Activated naive CD8-positive, alpha-beta T cell (primary cell): ENCODE measurements around the gene ANKRD23.
A peak's percentile ranks its signal among the peaks of the same experiment; 100 is the strongest.

Source experiments
- H3K27ac Mint-ChIP-seq: one replicate; pipeline ENCODE4 v1.8.0; 2021; ENCODE audit warnings: mixed read lengths
- H3K27me3 Mint-ChIP-seq: one replicate; pipeline ENCODE4 v1.8.0; 2021; ENCODE audit warnings: mixed read lengths
- H3K36me3 Mint-ChIP-seq: one replicate; pipeline ENCODE4 v1.8.0; 2021; ENCODE audit warnings: mixed read lengths
- H3K4me1 Mint-ChIP-seq: one replicate; pipeline ENCODE4 v1.8.0; 2021; ENCODE audit warnings: low read depth, mixed read lengths
- H3K4me3 Mint-ChIP-seq: one replicate; pipeline ENCODE4 v1.8.0; 2021; ENCODE audit warnings: mild to moderate bottlenecking, mixed read lengths
- H3K9me3 Mint-ChIP-seq: one replicate; pipeline ENCODE4 v1.8.0; 2021; ENCODE audit warnings: low read depth, mixed read lengths

ANKRD23 gene

GRCh38 chr2:96881349-96882195 is 37.8 kb upstream of the ANKRD23 start:
- H3K27me3 Mint-ChIP-seq, result no peaks in the 10 kb centered on the region
- H3K36me3 Mint-ChIP-seq, result no peaks in the 10 kb centered on the region
- H3K27ac Mint-ChIP-seq, result no peak overlapping the region
- no peak overlapping the region for H3K4me3 Mint-ChIP-seq
- H3K4me1 Mint-ChIP-seq, result no peaks in the 10 kb centered on the region
- H3K9me3 Mint-ChIP-seq, result no peaks in the 10 kb centered on the region

- Mint-ChIP-seq H3K27ac (no peak overlapping the region), H3K36me3 (no peaks in the 10 kb centered on the region), H3K4me3 (no peak overlapping the region), H3K4me1 (no peaks in the 10 kb centered on the region), H3K9me3 (no peaks in the 10 kb centered on the region), H3K27me3 (no peaks in the 10 kb centered on the region)
Measured at GRCh38 chr2:96880891-96881273, 37.1 kb upstream of the ANKRD23 start.

DNA sequence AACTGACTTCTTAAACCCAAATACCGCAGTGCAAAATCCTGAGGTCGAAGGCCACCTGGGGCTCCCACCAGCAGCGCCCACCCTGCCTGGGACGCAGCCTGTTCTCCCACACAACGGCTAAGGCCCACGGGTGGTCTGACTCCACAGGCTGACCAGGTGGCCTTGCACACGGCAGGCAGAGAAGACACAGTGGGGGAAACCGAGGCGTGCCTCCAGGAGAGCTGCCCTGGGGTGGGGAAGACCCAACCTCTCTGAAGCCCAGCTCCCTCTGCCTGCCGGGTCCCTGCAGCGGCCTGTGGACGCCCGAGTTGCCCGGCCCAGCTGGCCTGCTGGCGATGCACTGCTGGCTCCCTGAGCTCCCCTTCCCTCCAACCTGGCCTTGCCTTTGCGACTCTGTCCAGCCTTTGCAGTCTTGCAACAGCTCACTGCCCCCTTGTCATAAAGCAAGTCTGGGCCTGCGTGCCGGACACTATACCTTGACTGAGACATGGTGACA is 35.8 kb upstream of the ANKRD23 start:
- H3K27ac Mint-ChIP-seq, result no peak overlapping the region
- H3K9me3 Mint-ChIP-seq, result no peaks in the 10 kb centered on the region
- no peak overlapping the region for H3K4me3 Mint-ChIP-seq
- H3K27me3 Mint-ChIP-seq, result no peaks in the 10 kb centered on the region
- H3K36me3 Mint-ChIP-seq, result no peaks in the 10 kb centered on the region
- peaks cover 10% of the 10 kb centered on the region for H3K4me1 Mint-ChIP-seq

DNA sequence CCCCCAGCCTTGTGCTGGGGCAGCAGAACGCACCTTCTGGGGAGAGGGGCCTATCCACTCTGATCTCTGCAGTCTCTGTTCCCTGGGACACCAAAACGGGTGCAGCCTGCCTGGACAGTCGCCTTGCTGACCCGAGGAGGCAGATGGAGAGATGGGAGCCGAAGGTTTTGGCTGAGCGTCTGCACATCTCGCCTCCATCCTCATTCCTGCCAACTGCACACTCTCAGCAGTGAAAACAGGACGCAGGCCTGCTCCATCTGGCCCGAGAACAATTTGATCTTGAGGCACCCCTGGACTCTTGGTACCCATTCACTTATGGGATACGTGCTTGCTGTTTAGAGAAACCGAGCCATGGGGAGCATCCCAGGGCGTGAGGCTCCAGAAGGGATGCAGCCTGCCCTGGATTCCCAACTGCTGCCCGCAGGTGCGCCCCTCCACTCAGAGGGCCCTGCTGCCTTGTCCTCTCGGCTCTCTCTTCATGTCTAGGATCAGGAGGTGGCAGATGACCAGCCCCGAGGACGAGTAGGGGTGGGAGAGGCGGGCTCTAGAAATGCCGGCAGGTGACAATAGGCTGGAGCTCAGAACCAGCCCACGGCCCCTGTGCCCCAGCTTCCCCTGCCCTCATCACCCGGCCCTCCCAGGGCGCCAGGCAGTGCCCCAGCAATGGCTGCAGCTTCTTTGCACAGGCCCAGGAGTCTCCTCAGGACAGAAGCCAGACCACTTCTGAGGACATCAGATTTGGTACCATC is 35.1 kb upstream of the ANKRD23 start:
- Mint-ChIP-seq H3K27ac (no peak overlapping the region), H3K4me3 (no peak overlapping the region), H3K36me3 (no peaks in the 10 kb centered on the region), H3K4me1 (peaks cover 17% of the 10 kb centered on the region), H3K9me3 (no peaks in the 10 kb centered on the region), H3K27me3 (no peaks in the 10 kb centered on the region)

DNA sequence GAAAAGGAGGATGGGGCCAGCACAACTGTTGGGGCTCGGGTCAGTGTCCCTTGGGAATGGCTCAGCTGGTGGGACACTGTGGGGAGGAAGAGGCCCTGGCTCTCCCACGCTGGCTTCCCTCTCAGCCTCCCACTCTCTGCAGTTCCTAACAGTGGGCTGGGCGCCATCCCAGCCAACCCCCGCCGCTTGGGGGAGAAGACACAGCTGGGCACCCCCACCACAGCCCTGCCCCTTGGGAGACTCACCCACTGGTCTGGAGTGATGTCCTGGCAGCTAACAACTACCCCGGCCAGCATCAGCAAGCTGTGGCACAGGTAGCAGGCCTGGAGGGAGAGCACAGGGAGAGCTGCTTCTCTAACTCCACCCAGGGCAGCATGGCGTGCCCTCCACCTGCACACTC is 34.4 kb upstream of the ANKRD23 start:
- Mint-ChIP-seq H3K27ac (no peak overlapping the region), H3K4me3 (no peak overlapping the region), H3K36me3 (no peaks in the 10 kb centered on the region), H3K27me3 (no peaks in the 10 kb centered on the region), H3K4me1 (peaks cover 23% of the 10 kb centered on the region), H3K9me3 (no peaks in the 10 kb centered on the region)

- Mint-ChIP-seq H3K27me3 (no peaks in the 10 kb centered on the region), H3K9me3 (no peaks in the 10 kb centered on the region), H3K4me1 (peaks cover 27% of the 10 kb centered on the region), H3K27ac (no peak overlapping the region), H3K36me3 (no peaks in the 10 kb centered on the region), H3K4me3 (no peak overlapping the region)
Measured at GRCh38 chr2:96877631-96878092, 33.8 kb upstream of the ANKRD23 start.

DNA sequence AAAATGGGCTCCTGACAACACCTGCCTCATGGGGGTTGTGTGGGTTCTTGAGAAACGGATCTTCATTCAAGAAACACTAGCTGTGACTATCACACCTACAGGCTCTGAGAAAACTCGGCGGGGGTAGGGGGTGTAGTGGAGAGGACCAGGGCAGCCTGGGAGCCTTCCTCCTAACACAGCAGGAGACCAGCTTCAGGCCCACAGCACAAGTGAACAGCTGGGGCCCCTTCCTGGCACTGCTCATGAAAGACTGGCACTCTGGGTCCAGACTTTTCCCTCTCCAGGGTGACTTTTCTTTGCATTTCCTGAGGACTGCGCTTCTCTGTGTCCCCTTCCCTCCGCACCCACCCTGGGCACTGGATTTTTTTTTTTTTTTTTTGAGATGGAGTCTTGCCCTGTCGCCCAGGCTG is 33.2 kb upstream of the ANKRD23 start:
- H3K9me3 Mint-ChIP-seq, result no peaks in the 10 kb centered on the region
- H3K36me3 Mint-ChIP-seq, result no peaks in the 10 kb centered on the region
- no peak overlapping the region for H3K4me3 Mint-ChIP-seq
- H3K27ac Mint-ChIP-seq, result no peak overlapping the region
- H3K4me1 Mint-ChIP-seq, result peaks cover 28% of the 10 kb centered on the region
- H3K27me3 Mint-ChIP-seq, result no peaks in the 10 kb centered on the region

DNA sequence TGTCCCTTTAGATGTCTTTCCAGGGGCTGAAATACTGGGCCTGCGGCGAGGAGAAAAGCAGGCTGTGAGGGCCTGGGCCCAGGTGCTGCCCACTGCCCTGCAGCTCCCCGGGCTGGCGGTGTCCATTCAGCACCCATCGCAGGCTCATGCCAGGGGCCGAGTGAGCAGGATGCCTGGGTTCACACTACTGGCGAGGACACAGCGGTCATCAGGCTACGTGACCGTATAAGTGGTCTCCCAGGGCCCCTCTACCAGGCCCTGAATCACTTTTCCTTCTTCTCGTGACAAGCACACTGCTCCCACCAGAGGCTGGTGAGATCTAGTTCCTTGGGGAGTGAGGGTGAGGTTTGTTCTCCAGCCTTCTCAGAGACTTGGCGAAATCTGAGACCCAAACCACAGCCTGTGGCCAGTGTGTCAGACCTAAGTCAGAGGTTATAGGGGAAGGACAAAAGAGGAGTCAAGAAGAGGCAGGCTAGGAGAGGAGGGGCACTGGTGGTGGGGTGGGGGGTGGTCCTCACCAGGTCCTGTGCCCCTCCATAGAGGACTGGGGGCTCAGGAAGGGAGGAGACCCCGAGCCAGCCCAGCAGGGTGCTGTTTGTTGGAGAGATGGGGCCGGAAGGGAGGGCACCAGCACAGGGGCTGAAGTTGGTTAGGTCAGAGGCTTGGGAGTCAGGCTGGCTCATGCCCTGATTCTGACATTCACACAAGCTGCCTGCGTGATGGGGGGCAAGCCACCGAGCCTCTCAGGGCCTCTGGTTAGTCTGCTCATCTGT is 32.6 kb upstream of the ANKRD23 start:
- no peaks in the 10 kb centered on the region for H3K27me3 Mint-ChIP-seq
- H3K9me3 Mint-ChIP-seq, result no peaks in the 10 kb centered on the region
- no peaks in the 10 kb centered on the region for H3K36me3 Mint-ChIP-seq
- no peak overlapping the region for H3K27ac Mint-ChIP-seq
- H3K4me1 Mint-ChIP-seq, result peaks cover 28% of the 10 kb centered on the region
- no peak overlapping the region for H3K4me3 Mint-ChIP-seq

DNA sequence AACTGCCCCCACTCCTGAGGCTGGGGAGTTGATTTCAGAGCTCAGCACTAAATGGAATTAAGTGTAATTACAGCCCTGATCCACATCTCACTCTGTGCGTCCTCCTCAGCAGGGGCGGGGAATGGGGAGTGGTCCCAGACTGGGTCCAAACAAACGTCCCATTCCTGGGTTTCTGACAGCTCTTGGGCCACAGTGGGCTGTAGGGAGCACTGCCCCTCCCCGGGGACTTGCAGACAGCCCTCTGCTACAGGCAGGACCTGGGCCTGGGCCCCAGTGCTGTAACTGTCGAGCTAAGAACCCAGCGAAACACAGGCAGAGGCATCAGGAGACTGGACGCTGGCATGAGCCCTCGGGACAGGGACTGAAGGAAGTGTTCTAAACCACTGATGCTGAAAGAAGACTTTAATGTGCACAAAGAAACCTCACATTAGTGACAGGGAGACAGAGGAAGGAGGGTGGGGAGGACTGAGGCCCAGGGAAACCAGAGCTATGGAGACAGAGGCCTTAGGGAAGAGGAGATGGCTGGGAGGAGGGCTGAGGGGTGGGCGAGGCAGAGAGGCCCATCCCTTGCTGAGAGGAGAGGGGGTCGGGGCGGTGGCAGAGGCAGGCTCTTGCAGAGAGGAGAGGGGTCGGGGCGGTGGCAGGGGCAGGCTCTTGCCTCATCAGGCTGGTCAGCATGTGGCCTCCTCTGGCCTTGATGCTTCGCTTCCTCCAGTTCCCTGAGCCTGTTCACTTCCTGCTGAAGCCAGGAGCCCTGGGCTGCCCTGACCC is 31.9 kb upstream of the ANKRD23 start:
- H3K9me3 Mint-ChIP-seq, result no peaks in the 10 kb centered on the region
- H3K4me1 Mint-ChIP-seq, result peaks cover 35% of the 10 kb centered on the region
- H3K36me3 Mint-ChIP-seq, result no peaks in the 10 kb centered on the region
- no peaks in the 10 kb centered on the region for H3K27me3 Mint-ChIP-seq
- H3K4me3 Mint-ChIP-seq, result no peak overlapping the region
- H3K27ac Mint-ChIP-seq, result no peak overlapping the region

DNA sequence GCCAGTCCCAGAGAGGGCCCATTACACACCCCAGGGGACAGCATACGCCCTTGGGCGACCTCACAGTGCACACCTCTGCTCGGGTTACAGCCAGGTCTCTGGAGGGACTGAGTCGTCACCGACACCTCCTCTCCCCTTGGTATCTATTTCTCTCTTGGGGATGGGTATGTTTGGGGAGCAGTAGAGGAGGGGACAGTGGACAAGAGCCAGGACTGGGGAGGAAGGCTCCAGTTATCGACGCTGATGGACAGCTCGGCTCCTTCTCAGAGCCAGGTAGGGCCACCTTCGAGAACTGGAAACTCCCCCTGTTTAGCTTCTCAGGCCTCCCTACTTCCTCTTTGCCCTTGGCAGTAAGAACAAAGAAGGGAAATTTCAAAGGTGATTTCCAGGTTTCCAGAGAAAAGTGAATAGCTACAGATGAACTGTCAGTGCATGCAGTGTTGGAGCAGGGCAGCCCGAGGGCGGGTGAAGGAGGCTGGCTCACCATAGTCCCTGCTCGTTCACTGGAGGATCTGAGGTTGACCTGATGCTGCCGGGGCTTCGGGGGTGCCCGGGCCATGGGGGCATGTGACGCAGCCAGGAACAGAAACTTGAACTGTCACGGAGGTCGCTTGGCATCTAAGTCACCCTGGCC is 30.5 kb upstream of the ANKRD23 start:
- H3K27ac Mint-ChIP-seq, result peak overlapping the region; percentile 46
- H3K9me3 Mint-ChIP-seq, result no peaks in the 10 kb centered on the region
- peak overlapping the region; percentile 58 for H3K4me3 Mint-ChIP-seq
- peaks cover 38% of the 10 kb centered on the region for H3K4me1 Mint-ChIP-seq
- no peaks in the 10 kb centered on the region for H3K36me3 Mint-ChIP-seq
- H3K27me3 Mint-ChIP-seq, result no peaks in the 10 kb centered on the region

GRCh38 chr2:96873651-96874096 is 29.9 kb upstream of the ANKRD23 start:
- no peaks in the 10 kb centered on the region for H3K36me3 Mint-ChIP-seq
- peak overlapping the region; percentile 46 for H3K27ac Mint-ChIP-seq
- peaks cover 38% of the 10 kb centered on the region for H3K4me1 Mint-ChIP-seq
- no peaks in the 10 kb centered on the region for H3K9me3 Mint-ChIP-seq
- H3K4me3 Mint-ChIP-seq, result no peak overlapping the region
- no peaks in the 10 kb centered on the region for H3K27me3 Mint-ChIP-seq

- Mint-ChIP-seq H3K36me3 (no peaks in the 10 kb centered on the region), H3K27me3 (no peaks in the 10 kb centered on the region), H3K4me3 (no peak overlapping the region), H3K9me3 (no peaks in the 10 kb centered on the region), H3K4me1 (peaks cover 42% of the 10 kb centered on the region), H3K27ac (no peak overlapping the region)
Measured at GRCh38 chr2:96872591-96873349, 28.9 kb upstream of the ANKRD23 start.

GRCh38 chr2:96870626-96871255 is 26.9 kb upstream of the ANKRD23 start:
- no peaks in the 10 kb centered on the region for H3K9me3 Mint-ChIP-seq
- H3K36me3 Mint-ChIP-seq, result no peaks in the 10 kb centered on the region
- H3K27me3 Mint-ChIP-seq, result no peaks in the 10 kb centered on the region
- H3K4me1 Mint-ChIP-seq, result peaks cover 51% of the 10 kb centered on the region
- H3K27ac Mint-ChIP-seq, result peak overlapping the region; percentile 64
- H3K4me3 Mint-ChIP-seq, result peak overlapping the region; percentile 87
